NCI-H2196 treated with DMSO at 0.1 percent for 48 hours (cell line): Measurements from ENCODE around the gene RUFY4.

ENCODE experiments used
- DNase-seq: peaks from one replicate; lab custom pipeline; 2025; ENCODE audit not compliant: unreplicated experiment; lab: John Stamatoyannopoulos, UW

Gene RUFY4

DNA sequence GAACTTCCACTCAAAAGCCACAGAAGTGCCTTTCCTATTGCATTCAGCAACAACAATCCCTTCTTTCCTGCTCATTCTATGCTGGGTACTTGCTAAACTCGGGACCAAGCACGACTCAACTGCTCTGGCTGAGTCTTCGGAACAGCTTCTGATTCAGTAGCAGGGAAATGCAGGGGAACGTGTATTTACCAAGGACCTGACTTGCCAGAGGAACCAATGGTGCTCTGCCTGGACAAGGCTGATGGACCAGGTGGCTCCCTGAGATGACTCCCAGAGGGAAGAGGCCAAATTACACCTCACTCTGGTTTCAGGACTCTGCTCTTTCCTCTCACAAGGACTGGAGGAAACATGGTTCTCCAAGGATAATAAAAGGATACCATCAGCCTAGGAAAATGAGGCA lies 69.0 kb downstream of the RUFY4 start:
- DNase-seq = no peak
